Upper lobe of left lung (tissue), 6 donors: ENCODE measurements around the gene SFXN2. TPM values are rescaled to one million over a fixed set of nuclear protein-coding genes. Genes with fewer than 3 reads are reported as not detected.

Source experiments
- ATAC-seq, 2 donors: fragments of 200-7000 bp; cut with Tn5 transposase; one replicate each; pipeline ENCODE4 v1.9.1; 2022; ENCODE audit warnings: mild to moderate bottlenecking in 2 of 2, moderate library complexity in 2 of 2; ENCODE audit not compliant: low FRiP score in 2 of 2
- DNase-seq, 2 donors: peaks; one replicate each; pipeline ENCODE4 v3.0.0-alpha.2; 2019 to 2020
- H3K27ac ChIP-seq, 4 donors: fragments of 200-600 bp; sonication (generic); one replicate each; pipeline ENCODE4 v1.5.1; 2016 to 2019
- H3K27me3 ChIP-seq, 4 donors: fragments of 200-600 bp; sonication (generic); one replicate each; pipeline ENCODE4 v1.5.1; 2017 to 2019
- H3K36me3 ChIP-seq, 4 donors: fragments of 200-600 bp; sonication (generic); one replicate each; pipeline ENCODE4 v1.5.1; 2016 to 2019
- H3K4me1 ChIP-seq, 4 donors: fragments of 200-600 bp; sonication (generic); one replicate each; pipeline ENCODE4 v1.5.1; 2018 to 2019
- H3K4me3 ChIP-seq, 4 donors: fragments of 200-600 bp; sonication (generic); one replicate each; pipeline ENCODE4 v1.5.1; 2017 to 2019; ENCODE audit warnings: mild to moderate bottlenecking in 2 of 4, moderate library complexity in 1 of 4
- H3K9me3 ChIP-seq, 4 donors: fragments of 200-600 bp; sonication (generic); one replicate each; pipeline ENCODE4 v1.5.1; 2018 to 2019
- CTCF ChIP-seq, 6 experiments: fragments of 450-650 bp in 4 of 6; fragments of 200-600 bp in 2 of 6; sonication (generic) in 2 of 6; IDR thresholded peaks; one replicate each; pipeline ENCODE4 v1.5.1; 2016 to 2019; ENCODE audit warnings: antibody characterized with exemption in 6 of 6
- EP300 ChIP-seq, 4 donors: sonication (generic); formaldehyde crosslinking; IDR thresholded peaks; one replicate each; pipeline ENCODE4 v1.5.1; 2017; ENCODE audit warnings: antibody characterized with exemption in 4 of 4, control low read depth in 2 of 4
- POLR2A ChIP-seq, 4 donors: fragments of 450-650 bp; IDR thresholded peaks; one replicate each; pipeline ENCODE4 v1.5.1; 2016 to 2017; ENCODE audit warnings: antibody characterized with exemption in 4 of 4, mild to moderate bottlenecking in 2 of 4
- POLR2AphosphoS5 ChIP-seq, 2 donors: sonication (generic); formaldehyde crosslinking; IDR thresholded peaks; one replicate each; pipeline ENCODE4 v1.5.1; 2017; ENCODE audit warnings: antibody characterized with exemption in 2 of 2
- WGBS, 2 donors: methylation state at CpG; one replicate each; pipeline ENCODE4 v1.1.5; 2017 to 2018; 5-methylcytosine and 5-hydroxymethylcytosine counted together
- total RNA-seq, 6 donors: library from RNA; depleted of rRNA in 4 of 6; stranded (reverse); fragments of >200 nt in 4 of 6; gene quantifications; one replicate each; pipeline versions ENCODE4 v1.1.0 to v1.2.1, GENCODE V29; 2016 to 2021
- donor health status: DM: no; HTN: no; CAD: no; lungs with moderate emphysema.
- donor health status: DM: no; HTN: yes; CAD: no; lungs with severe emphysema.

SFXN2 gene
- total RNA-seq, 6 donors from 2014 or later: 3.9 to 28.3 (median 8.0) TPM

- ATAC-seq (no peak), DNase-seq (no peak)
- Histone ChIP-seq H3K4me3 (no peak overlapping the region), H3K27me3 (no peaks in the 10 kb centered on the region), H3K36me3 (peaks cover 0 to 3% (median 0%) of the 10 kb centered on the region in 4 donors), H3K4me1 (no peaks in the 10 kb centered on the region), H3K9me3 (no peaks in the 10 kb centered on the region), H3K27ac (no peak overlapping the region)
- 80 to 83% methylated on average over 6 of the region's 6 CpGs for WGBS, 2 donors
- TF ChIP-seq CTCF (IDR thresholded peaks at IDR 0.05) (no peak), EP300 (IDR thresholded peaks at IDR 0.05) (no peak), POLR2AphosphoS5 (IDR thresholded peaks at IDR 0.05) (no peak), POLR2A (IDR thresholded peaks at IDR 0.05) (no peak)
Observed at GRCh38 chr10:102704915-102705314, 9.5 kb upstream of the SFXN2 start.

GRCh38 chr10:102705531-102705930, 8.9 kb upstream of the SFXN2 start:
- ATAC-seq: no peak
- 55 to 65% methylated on average over 2 of the region's 2 CpGs for WGBS, 2 donors
- no peak for DNase-seq
- Histone ChIP-seq H3K27ac (no peak overlapping the region), H3K9me3 (no peaks in the 10 kb centered on the region), H3K27me3 (no peaks in the 10 kb centered on the region), H3K36me3 (peaks cover 0 to 3% (median 0%) of the 10 kb centered on the region in 4 donors), H3K4me1 (no peaks in the 10 kb centered on the region), H3K4me3 (no peak overlapping the region)
- no peak for TF ChIP-seq CTCF (IDR thresholded peaks at IDR 0.05)
- no peak for TF ChIP-seq POLR2AphosphoS5 (IDR thresholded peaks at IDR 0.05)
- no peak for TF ChIP-seq POLR2A (IDR thresholded peaks at IDR 0.05)
- no peak for TF ChIP-seq EP300 (IDR thresholded peaks at IDR 0.05)

- TF ChIP-seq POLR2AphosphoS5 (IDR thresholded peaks at IDR 0.05): no peak
- TF ChIP-seq EP300 (IDR thresholded peaks at IDR 0.05): no peak
- no peak for TF ChIP-seq POLR2A (IDR thresholded peaks at IDR 0.05)
- TF ChIP-seq CTCF (IDR thresholded peaks at IDR 0.05): no peak
- Histone ChIP-seq H3K4me3 (no peak overlapping the region), H3K9me3 (no peaks in the 10 kb centered on the region), H3K36me3 (no peaks in the 10 kb centered on the region), H3K27ac (no peak overlapping the region), H3K4me1 (peaks cover 6 to 17% (median 9%) of the 10 kb centered on the region in 4 donors), H3K27me3 (no peaks in the 10 kb centered on the region)
- whole genome bisulfite sequencing, 2 donors: 51 to 66% methylated on average over 4 of the region's 4 CpGs
- ATAC-seq: no peak
- no peak for DNase-seq
Observed at GRCh38 chr10:102710609-102711008, 3.8 kb upstream of the SFXN2 start.

GRCh38 chr10:102712089-102712488, 2.3 kb upstream of the SFXN2 start:
- Histone ChIP-seq H3K4me3 (no peak overlapping the region), H3K4me1 (peaks cover 6 to 17% (median 9%) of the 10 kb centered on the region in 4 donors), H3K36me3 (no peaks in the 10 kb centered on the region), H3K9me3 (no peaks in the 10 kb centered on the region), H3K27me3 (no peaks in the 10 kb centered on the region), H3K27ac (no peak overlapping the region)
- TF ChIP-seq POLR2AphosphoS5 (IDR thresholded peaks at IDR 0.05) (no peak), POLR2A (IDR thresholded peaks at IDR 0.05) (no peak), CTCF (IDR thresholded peaks at IDR 0.05) (no peak), EP300 (IDR thresholded peaks at IDR 0.05) (no peak)
- no peak for ATAC-seq
- DNase-seq: no peak
- 69 to 85% methylated on average over 4 of the region's 4 CpGs for WGBS, 2 donors

GRCh38 chr10:102712843-102713538, 1.4 kb upstream of the SFXN2 start:
- TF ChIP-seq POLR2AphosphoS5 (IDR thresholded peaks at IDR 0.05): no peak
- no peak for TF ChIP-seq CTCF (IDR thresholded peaks at IDR 0.05)
- no peak for TF ChIP-seq POLR2A (IDR thresholded peaks at IDR 0.05)
- no peaks in the 10 kb centered on the region for H3K27me3 ChIP-seq
- ATAC-seq: no peak
- DNase-seq: no peak
- no peaks in the 10 kb centered on the region for H3K36me3 ChIP-seq
- no peaks in the 10 kb centered on the region for H3K9me3 ChIP-seq
- WGBS, 2 donors: 10 to 11% methylated on average over 8 of the region's 8 CpGs
- H3K4me3 ChIP-seq: peak overlapping the region in 3 of 4 donors; percentile 82 to 96 (median 93)
- H3K4me1 ChIP-seq: peaks cover 6 to 23% (median 9%) of the 10 kb centered on the region in 4 donors
- H3K27ac ChIP-seq: peak overlapping the region; percentile 81 to 92 (median 87)
